ENCODE results near the gene PDILT. TPM values are rescaled to one million over a fixed set of nuclear protein-coding genes. Genes with fewer than 3 reads are reported as not detected.
A peak's percentile ranks its signal among the peaks of the same experiment; 100 is the strongest.

The PDILT gene
- total and polyA plus RNA-seq, 2 of the 8 experiments (the other 6 are each of a cell fraction or from before 2014, with no cell fraction given): not detected

DNA sequence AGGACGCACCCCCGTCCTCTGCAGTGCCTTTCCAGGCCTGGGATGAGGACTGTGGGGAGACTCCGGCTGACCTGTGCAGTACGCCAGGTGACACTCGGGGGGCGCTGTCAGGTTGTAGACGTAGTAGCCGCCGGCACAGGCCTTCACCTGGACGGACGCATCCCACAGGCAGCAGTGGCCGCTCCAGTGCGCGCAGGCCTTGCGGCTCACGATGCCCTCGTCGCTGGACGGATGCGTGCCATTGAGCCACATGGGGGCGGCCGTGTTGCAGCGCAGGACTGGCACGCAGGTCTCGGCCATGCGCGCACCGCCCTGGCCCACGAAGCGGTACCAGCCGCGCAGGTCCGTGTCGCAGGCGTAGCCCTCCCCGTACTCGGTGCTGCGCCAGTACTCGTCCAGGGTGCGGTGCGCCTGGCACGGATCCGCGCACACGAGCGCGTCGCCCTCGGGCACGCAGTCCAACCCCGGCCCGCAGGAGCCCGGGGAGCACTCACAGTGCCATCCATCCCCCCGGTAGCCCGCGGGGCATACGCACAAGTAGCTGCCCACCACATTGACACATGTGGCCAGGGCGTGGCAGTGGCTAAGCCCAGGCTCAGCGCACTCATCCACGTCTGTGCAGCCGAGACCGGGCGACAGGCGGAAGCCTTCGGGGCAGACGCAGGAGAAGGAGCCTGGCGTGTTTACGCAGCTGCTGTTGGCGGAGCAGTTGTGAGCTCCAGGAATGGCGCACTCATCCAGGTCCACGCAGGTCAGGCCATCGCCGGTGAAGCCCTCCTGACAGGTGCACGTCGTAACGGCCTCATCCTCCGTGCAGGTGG, 56.0 kb downstream of the PDILT start:
- Histone ChIP-seq H2AK5ac (ENCODE audit: low read depth, low read length) (peak overlapping the region; percentile 59; the same call in 1 of the 2 replicates), H3K27me3 (replicated peaks in 1 of 4; ENCODE audit: control insufficient read depth in 3 of 4, extremely low read depth in 1 of 4, insufficient read depth in 3 of 4, low read length in 3 of 4) (no peaks in the 10 kb centered on the region)
- no peak for TF ChIP-seq CBX5 (IDR thresholded peaks at IDR 0.05; ENCODE audit: low read depth, low read length)
- TF ChIP-seq, protein P1, sequence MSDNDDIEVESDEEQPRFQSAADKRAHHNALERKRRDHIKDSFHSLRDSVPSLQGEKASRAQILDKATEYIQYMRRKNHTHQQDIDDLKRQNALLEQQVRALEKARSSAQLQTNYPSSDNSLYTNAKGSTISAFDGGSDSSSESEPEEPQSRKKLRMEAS (IDR thresholded peaks at IDR 0.05): peak; percentile 16; the same call in 1 of the 2 replicates
- no peak for TF ChIP-seq JUN (IDR thresholded peaks at IDR 0.05; ENCODE audit: low read depth, low read length)
- TF ChIP-seq RAD21 (IDR thresholded peaks at IDR 0.05 in 1 of 2, conservative IDR thresholded peaks at IDR 0.05 in 1 of 2; ENCODE audit: low read depth in 2 of 2, low read length in 2 of 2): peak; percentile 54 to 64
- no peak for TF ChIP-seq SP4 (IDR thresholded peaks at IDR 0.05; ENCODE audit: low read length)
- no peak for TF ChIP-seq TAF7 (optimal IDR thresholded peaks at IDR 0.05; ENCODE audit: borderline replicate concordance, low read depth, low read length)
- no peak for TF ChIP-seq NANOG (IDR thresholded peaks at IDR 0.05; ENCODE audit: insufficient read depth, low read depth, low read length, poor library complexity, severe bottlenecking)
- no peak for TF ChIP-seq RXRA (IDR thresholded peaks at IDR 0.05; ENCODE audit: insufficient read depth, low read depth, low read length)

More for the DNA sequence above, 56.0 kb downstream of the PDILT start:
- no peak overlapping the region for H2BK120ac ChIP-seq (replicated peaks; ENCODE audit: low read depth, low read length)
- no peak overlapping the region for H3K4me3 ChIP-seq (ENCODE audit: extremely low read depth in 1 of 4, insufficient read depth in 2 of 4, low read depth in 3 of 4, low read length in 4 of 4)
- peak overlapping the region; percentile 55; the same call in 1 of the 2 replicates for H2BK12ac ChIP-seq (ENCODE audit: low read depth, low read length)
- no peak overlapping the region for H4K91ac ChIP-seq (replicated peaks; ENCODE audit: insufficient read length, low read length)
- H2BK15ac ChIP-seq (ENCODE audit: low read length): peak overlapping the region; percentile 97; the same call in 1 of the 2 replicates
- H3K56ac ChIP-seq (replicated peaks; ENCODE audit: insufficient read length, low read depth, low read length): no peak overlapping the region
- H3K36me3 ChIP-seq (ENCODE audit: control insufficient read depth in 2 of 4, insufficient read depth in 4 of 4, low read length in 3 of 4): no peaks in the 10 kb centered on the region
- no peaks in the 10 kb centered on the region for H3K79me2 ChIP-seq (ENCODE audit: control insufficient read depth in 1 of 2, insufficient read depth in 2 of 2, low read length in 2 of 2)
- no peaks in the 10 kb centered on the region for H3K9me3 ChIP-seq (ENCODE audit: insufficient read depth in 2 of 2, low read depth in 1 of 2, low read length in 1 of 2)
- no peak overlapping the region for H2BK20ac ChIP-seq (ENCODE audit: low read length)
- no peak overlapping the region for H4K5ac ChIP-seq (ENCODE audit: insufficient read length, low read depth, low read length)
- H3K18ac ChIP-seq (ENCODE audit: extremely low read depth, low read length): no peak overlapping the region
- WGBS, 2 experiments (ENCODE audit: extremely low coverage in 1 of 2, insufficient coverage in 1 of 2, insufficient read length in 1 of 2, insufficient replicate concordance in 2 of 2, low coverage in 1 of 2, low lambda C conversion rate in 2 of 2, missing lambda C conversion rate in 1 of 2): 90% methylated on average over 63 of the region's 77 CpGs; no CpG with 5 or more reads in 1 of the 2 experiments
- H3K23ac ChIP-seq (ENCODE audit: insufficient read length): no peak overlapping the region
- no peaks in the 10 kb centered on the region for H4K20me1 ChIP-seq (replicated peaks in 1 of 2; ENCODE audit: control insufficient read depth in 1 of 2, insufficient read depth in 2 of 2, low read length in 2 of 2)
- no peak overlapping the region for H3K14ac ChIP-seq (ENCODE audit: insufficient read length)
- H2BK5ac ChIP-seq (ENCODE audit: low read depth, low read length): peak overlapping the region; percentile 81; the same call in 1 of the 2 replicates
- H3K27ac ChIP-seq (ENCODE audit: low read depth, low read length): no peak overlapping the region
- peaks cover 0 to 6% (median 1%) of the 10 kb centered on the region in 4 experiments; a peak in 3 of 7 replicates for H3K4me1 ChIP-seq (replicated peaks in 1 of 4; ENCODE audit: control insufficient read depth in 3 of 4, insufficient read depth in 4 of 4, low read length in 3 of 4)
- DNase-seq (ENCODE audit: low read depth in 1 of 2, low spot score in 2 of 2) (peak; percentile 39 to 93), FAIRE-seq (no peak)
- H2AFZ ChIP-seq (ENCODE audit: low read length): no peak overlapping the region; the same call in 1 of the 2 replicates
- ChIA-PET POLR2A (ENCODE audit: partially characterized antibody) (no interaction called here), CTCF (ENCODE audit: partially characterized antibody) (interaction anchor here (0.6 to 5.7 kb wide), 30 partner anchors 11 to 1352 kb away, joined by 3 to 47 read pairs (median 4); partner anchors contain the start of gene GP2)
- no peaks in the 10 kb centered on the region for H3K79me1 ChIP-seq (ENCODE audit: low read depth, low read length)
- H4K8ac ChIP-seq (ENCODE audit: extremely low read depth, insufficient read depth, low read length): peak overlapping the region; percentile 72
- H3K4me2 ChIP-seq (ENCODE audit: insufficient read depth in 1 of 2, low read depth in 2 of 2, low read length in 2 of 2): no peak overlapping the region
- H3K9ac ChIP-seq (replicated peaks in 1 of 4; ENCODE audit: extremely low read depth in 1 of 4, low read depth in 3 of 4, low read length in 3 of 4): no peak overlapping the region
- H3K4ac ChIP-seq (replicated peaks; ENCODE audit: insufficient read length, low read depth, low read length): no peak overlapping the region
- no peaks in the 10 kb centered on the region for H3K23me2 ChIP-seq (ENCODE audit: low read depth, low read length)

All from H1 (cell line).